Cortex of kidney (tissue), 1 donor: ENCODE data around the gene C10orf120.

Source experiments
- DNase-seq: peaks from one replicate; lab custom pipeline; 2025; lab: John Stamatoyannopoulos, UW

The C10orf120 gene

GRCh38 chr10:122660696-122661095 is 39.0 kb downstream of the C10orf120 start:
- no peak for DNase-seq

GRCh38 chr10:122659651-122660050 is 40.0 kb downstream of the C10orf120 start:
- no peak for DNase-seq

GRCh38 chr10:122659126-122659525 is 40.5 kb downstream of the C10orf120 start:
- no peak for DNase-seq

GRCh38 chr10:122658356-122659049 is 41.1 kb downstream of the C10orf120 start:
- no peak for DNase-seq

GRCh38 chr10:122657729-122658128 is 41.9 kb downstream of the C10orf120 start:
- DNase-seq, result no peak

- DNase-seq, result no peak
Measured at GRCh38 chr10:122657255-122657654, 42.4 kb downstream of the C10orf120 start.

GRCh38 chr10:122656741-122657140 is 42.9 kb downstream of the C10orf120 start:
- DNase-seq, result no peak

- DNase-seq, result no peak
Measured at GRCh38 chr10:122656308-122656705, 43.3 kb downstream of the C10orf120 start.

- DNase-seq, result no peak
Measured at GRCh38 chr10:122655524-122656307, 43.9 kb downstream of the C10orf120 start.

GRCh38 chr10:122650331-122650730 is 49.3 kb downstream of the C10orf120 start:
- DNase-seq, result no peak

- DNase-seq, result no peak
Measured at GRCh38 chr10:122649903-122650302, 49.7 kb downstream of the C10orf120 start.

GRCh38 chr10:122648599-122649428 is 50.8 kb downstream of the C10orf120 start:
- DNase-seq, result no peak
